Measurements from ENCODE around the gene AAK1.
"Not testable (repeated sequence)": the region's sequence is repeated elsewhere in the genome, so short reads cannot be mapped to it uniquely, and the experiment has no call there.

The AAK1 gene

GRCh38 chr2:69643602-69644505 lies at the start of gene AAK1:
AAK1 (minus strand) TSS chr2:69643739; CDS start chr2:69643040, 699 bp downstream.
- DNase-seq: peak; percentile 90

- DNase-seq: no peak
These were observed 48.9 kb upstream of the AAK1 start for GRCh38 chr2:69692424-69692823.

- DNase-seq: no peak
These were observed 46.4 kb upstream of the AAK1 start for GRCh38 chr2:69689969-69690368.

- no peak for DNase-seq
These were observed 45.9 kb upstream of the AAK1 start for GRCh38 chr2:69689466-69689865.

- DNase-seq: peak; percentile 22
These were observed 44.6 kb upstream of the AAK1 start for GRCh38 chr2:69687971-69688611.

- no peak for DNase-seq
These were observed 43.3 kb upstream of the AAK1 start for GRCh38 chr2:69686813-69687212.

- no peak for DNase-seq
These were observed 41.9 kb upstream of the AAK1 start for GRCh38 chr2:69685321-69686048.

GRCh38 chr2:69683170-69683971 lies 39.8 kb upstream of the AAK1 start:
- peak; percentile 70 for DNase-seq

- DNase-seq: no peak
These were observed 39.0 kb upstream of the AAK1 start for GRCh38 chr2:69682525-69682924.

GRCh38 chr2:69680001-69680675 lies 36.6 kb upstream of the AAK1 start:
- DNase-seq: peak; percentile 62

GRCh38 chr2:69677914-69678313 lies 34.4 kb upstream of the AAK1 start:
- no peak for DNase-seq

- DNase-seq: no peak
These were observed 32.6 kb upstream of the AAK1 start for GRCh38 chr2:69676146-69676545.

- DNase-seq: no peak
These were observed 30.8 kb upstream of the AAK1 start for GRCh38 chr2:69674316-69674670.

GRCh38 chr2:69673098-69673497 lies 29.6 kb upstream of the AAK1 start:
- DNase-seq: not testable (repeated sequence)

- no peak for DNase-seq
These were observed 26.1 kb upstream of the AAK1 start for GRCh38 chr2:69669666-69670065.

GRCh38 chr2:69668598-69668997 lies 25.1 kb upstream of the AAK1 start:
- no peak for DNase-seq

- no peak for DNase-seq
These were observed 24.4 kb upstream of the AAK1 start for GRCh38 chr2:69667805-69668382.

- no peak for DNase-seq
These were observed 21.6 kb upstream of the AAK1 start for GRCh38 chr2:69665152-69665551.

- no peak for DNase-seq
These were observed 20.3 kb upstream of the AAK1 start for GRCh38 chr2:69663860-69664259.

- not testable (repeated sequence) for DNase-seq
These were observed 19.0 kb upstream of the AAK1 start for GRCh38 chr2:69662547-69662946.

GRCh38 chr2:69660637-69661036 lies 17.1 kb upstream of the AAK1 start:
- DNase-seq: no peak
